Measurements from ENCODE around the gene ATP10A.

ATP10A gene

GRCh38 chr15:25866251-25866650, 3.1 kb upstream of the ATP10A start:
- peaks cover 0 to 12% (median 0%) of the 10 kb centered on the region in 5 experiments for H3K27me3 ChIP-seq (replicated peaks in 2 of 5; ENCODE audit: control insufficient read depth in 4 of 5, insufficient read depth in 5 of 5, low read length in 4 of 5)
- no peaks in the 10 kb centered on the region for H3K36me3 ChIP-seq (ENCODE audit: control insufficient read depth in 4 of 4, insufficient read depth in 4 of 4, low read length in 3 of 4)
- H3K4me1 ChIP-seq (ENCODE audit: control extremely low read depth in 1 of 4, control insufficient read depth in 4 of 4, insufficient read depth in 4 of 4, low read length in 3 of 4) = peaks cover 2 to 32% (median 24%) of the 10 kb centered on the region in 4 experiments
- WGBS (ENCODE audit: insufficient coverage) = 98% methylated on average over 8 of the region's 8 CpGs
- no peak for DNase-seq
- H3K9me3 ChIP-seq (ENCODE audit: control extremely low read depth in 1 of 5, control insufficient read depth in 4 of 5, insufficient read depth in 2 of 5, low read depth in 1 of 5, low read length in 4 of 5) = no peaks in the 10 kb centered on the region
- H3K4me3 ChIP-seq (ENCODE audit: control insufficient read depth in 1 of 7, extremely low read depth in 1 of 7, insufficient read depth in 4 of 7, low read depth in 2 of 7, low read length in 6 of 7) = no peak overlapping the region
- ChIA-PET CTCF (no interaction called here), POLR2A (no interaction called here)
- no peak overlapping the region for H3K27ac ChIP-seq (ENCODE audit: insufficient read depth in 1 of 2, low read depth in 1 of 2, low read length in 2 of 2, poor library complexity in 1 of 2, severe bottlenecking in 2 of 2)

GRCh38 chr15:25864966-25865365, 1.8 kb upstream of the ATP10A start:
- no peak overlapping the region for H3K27ac ChIP-seq (ENCODE audit: insufficient read depth in 1 of 2, low read depth in 1 of 2, low read length in 2 of 2, poor library complexity in 1 of 2, severe bottlenecking in 2 of 2)
- ChIA-PET POLR2A (no interaction called here), CTCF (no interaction called here)
- peaks cover 0 to 12% (median 0%) of the 10 kb centered on the region in 5 experiments for H3K27me3 ChIP-seq (replicated peaks in 2 of 5; ENCODE audit: control insufficient read depth in 4 of 5, insufficient read depth in 5 of 5, low read length in 4 of 5)
- 100% methylated on average over 3 of the region's 3 CpGs for WGBS (ENCODE audit: insufficient coverage)
- H3K4me3 ChIP-seq (ENCODE audit: control insufficient read depth in 1 of 7, extremely low read depth in 1 of 7, insufficient read depth in 4 of 7, low read depth in 2 of 7, low read length in 6 of 7) = no peak overlapping the region
- H3K36me3 ChIP-seq (ENCODE audit: control insufficient read depth in 4 of 4, insufficient read depth in 4 of 4, low read length in 3 of 4) = no peaks in the 10 kb centered on the region
- no peaks in the 10 kb centered on the region for H3K9me3 ChIP-seq (ENCODE audit: control extremely low read depth in 1 of 5, control insufficient read depth in 4 of 5, insufficient read depth in 2 of 5, low read depth in 1 of 5, low read length in 4 of 5)
- peaks cover 8 to 44% (median 36%) of the 10 kb centered on the region in 4 experiments for H3K4me1 ChIP-seq (ENCODE audit: control extremely low read depth in 1 of 4, control insufficient read depth in 4 of 4, insufficient read depth in 4 of 4, low read length in 3 of 4)
- no peak for DNase-seq

GRCh38 chr15:25863968-25864580, 947 bp upstream of the ATP10A start:
- peaks cover 0 to 12% (median 0%) of the 10 kb centered on the region in 5 experiments for H3K27me3 ChIP-seq (replicated peaks in 2 of 5; ENCODE audit: control insufficient read depth in 4 of 5, insufficient read depth in 5 of 5, low read length in 4 of 5)
- H3K9me3 ChIP-seq (ENCODE audit: control extremely low read depth in 1 of 5, control insufficient read depth in 4 of 5, insufficient read depth in 2 of 5, low read depth in 1 of 5, low read length in 4 of 5) = no peaks in the 10 kb centered on the region
- CTCF ChIA-PET = no interaction called here
- POLR2A ChIA-PET = no interaction called here
- no peak overlapping the region for H3K27ac ChIP-seq (ENCODE audit: insufficient read depth in 1 of 2, low read depth in 1 of 2, low read length in 2 of 2, poor library complexity in 1 of 2, severe bottlenecking in 2 of 2)
- peak overlapping the region in 5 of 7 experiments; percentile 74 to 84 (median 82) for H3K4me3 ChIP-seq (ENCODE audit: control insufficient read depth in 1 of 7, extremely low read depth in 1 of 7, insufficient read depth in 4 of 7, low read depth in 2 of 7, low read length in 6 of 7)
- 97% methylated on average over 14 of the region's 21 CpGs for WGBS (ENCODE audit: insufficient coverage)
- H3K36me3 ChIP-seq (ENCODE audit: control insufficient read depth in 4 of 4, insufficient read depth in 4 of 4, low read length in 3 of 4) = no peaks in the 10 kb centered on the region
- no peak for DNase-seq
- peaks cover 8 to 46% (median 42%) of the 10 kb centered on the region in 4 experiments for H3K4me1 ChIP-seq (ENCODE audit: control extremely low read depth in 1 of 4, control insufficient read depth in 4 of 4, insufficient read depth in 4 of 4, low read length in 3 of 4)

GRCh38 chr15:25862472-25863110, 536 bp downstream of the ATP10A start:
- Histone ChIP-seq H3K36me3 (ENCODE audit: control insufficient read depth in 4 of 4, insufficient read depth in 4 of 4, low read length in 3 of 4) (peaks cover 0 to 3% (median 0%) of the 10 kb centered on the region in 4 experiments), H3K27me3 (replicated peaks in 2 of 5; ENCODE audit: control insufficient read depth in 4 of 5, insufficient read depth in 5 of 5, low read length in 4 of 5) (peaks cover 0 to 12% (median 0%) of the 10 kb centered on the region in 5 experiments), H3K4me3 (ENCODE audit: control insufficient read depth in 1 of 7, extremely low read depth in 1 of 7, insufficient read depth in 4 of 7, low read depth in 2 of 7, low read length in 6 of 7) (peak overlapping the region; percentile 46 to 84 (median 78)), H3K27ac (ENCODE audit: insufficient read depth in 1 of 2, low read depth in 1 of 2, low read length in 2 of 2, poor library complexity in 1 of 2, severe bottlenecking in 2 of 2) (no peak overlapping the region), H3K4me1 (ENCODE audit: control extremely low read depth in 1 of 4, control insufficient read depth in 4 of 4, insufficient read depth in 4 of 4, low read length in 3 of 4) (peaks cover 8 to 56% (median 49%) of the 10 kb centered on the region in 4 experiments), H3K9me3 (ENCODE audit: control extremely low read depth in 1 of 5, control insufficient read depth in 4 of 5, insufficient read depth in 2 of 5, low read depth in 1 of 5, low read length in 4 of 5) (no peaks in the 10 kb centered on the region)
- WGBS (ENCODE audit: insufficient coverage) = under 1% methylated on average over 66 of the region's 69 CpGs
- ChIA-PET CTCF (no interaction called here), POLR2A (interaction anchor here (0.6 kb wide), 1 partner anchor 79 kb away, joined by 4 read pairs; no protein-coding TSS in a partner anchor)
- peak in 2 of 3 donors; percentile 42 to 52 for DNase-seq

GRCh38 chr15:25862071-25862471, 1.1 kb downstream of the ATP10A start:
- DNase-seq = peak in 2 of 3 donors; percentile 29 to 39
- Histone ChIP-seq H3K4me1 (ENCODE audit: control extremely low read depth in 1 of 4, control insufficient read depth in 4 of 4, insufficient read depth in 4 of 4, low read length in 3 of 4) (peaks cover 8 to 56% (median 49%) of the 10 kb centered on the region in 4 experiments), H3K9me3 (ENCODE audit: control extremely low read depth in 1 of 5, control insufficient read depth in 4 of 5, insufficient read depth in 2 of 5, low read depth in 1 of 5, low read length in 4 of 5) (no peaks in the 10 kb centered on the region), H3K27me3 (replicated peaks in 2 of 5; ENCODE audit: control insufficient read depth in 4 of 5, insufficient read depth in 5 of 5, low read length in 4 of 5) (peaks cover 0 to 12% (median 0%) of the 10 kb centered on the region in 5 experiments), H3K4me3 (ENCODE audit: control insufficient read depth in 1 of 7, extremely low read depth in 1 of 7, insufficient read depth in 4 of 7, low read depth in 2 of 7, low read length in 6 of 7) (peak overlapping the region; percentile 46 to 84 (median 78)), H3K27ac (ENCODE audit: insufficient read depth in 1 of 2, low read depth in 1 of 2, low read length in 2 of 2, poor library complexity in 1 of 2, severe bottlenecking in 2 of 2) (no peak overlapping the region), H3K36me3 (ENCODE audit: control insufficient read depth in 4 of 4, insufficient read depth in 4 of 4, low read length in 3 of 4) (peaks cover 0 to 5% (median 0%) of the 10 kb centered on the region in 4 experiments)
- ChIA-PET CTCF (interaction anchor here (1.1 kb wide), 1 partner anchor 78 kb away, joined by 4 read pairs; no protein-coding TSS in a partner anchor), POLR2A (interaction anchor here (0.6 kb wide), 1 partner anchor 79 kb away, joined by 4 read pairs; no protein-coding TSS in a partner anchor)
- 12% methylated on average over 19 of the region's 19 CpGs for WGBS (ENCODE audit: insufficient coverage)

- Histone ChIP-seq H3K4me1 (ENCODE audit: control extremely low read depth in 1 of 4, control insufficient read depth in 4 of 4, insufficient read depth in 4 of 4, low read length in 3 of 4) (peaks cover 8 to 56% (median 49%) of the 10 kb centered on the region in 4 experiments), H3K36me3 (ENCODE audit: control insufficient read depth in 4 of 4, insufficient read depth in 4 of 4, low read length in 3 of 4) (peaks cover 0 to 5% (median 0%) of the 10 kb centered on the region in 4 experiments), H3K27ac (ENCODE audit: insufficient read depth in 1 of 2, low read depth in 1 of 2, low read length in 2 of 2, poor library complexity in 1 of 2, severe bottlenecking in 2 of 2) (no peak overlapping the region), H3K9me3 (ENCODE audit: control extremely low read depth in 1 of 5, control insufficient read depth in 4 of 5, insufficient read depth in 2 of 5, low read depth in 1 of 5, low read length in 4 of 5) (no peaks in the 10 kb centered on the region), H3K4me3 (ENCODE audit: control insufficient read depth in 1 of 7, extremely low read depth in 1 of 7, insufficient read depth in 4 of 7, low read depth in 2 of 7, low read length in 6 of 7) (peak overlapping the region in 6 of 7 experiments; percentile 64 to 84 (median 80)), H3K27me3 (replicated peaks in 2 of 5; ENCODE audit: control insufficient read depth in 4 of 5, insufficient read depth in 5 of 5, low read length in 4 of 5) (peaks cover 0 to 12% (median 0%) of the 10 kb centered on the region in 5 experiments)
- ChIA-PET POLR2A (no interaction called here), CTCF (interaction anchor here (0.6 to 1.5 kb wide), 3 partner anchors 76 to 122 kb away, joined by 3 to 4 read pairs (median 3); no protein-coding TSS in a partner anchor)
- peak in 2 of 3 donors; percentile 75 to 78 for DNase-seq
- WGBS (ENCODE audit: insufficient coverage) = 72% methylated on average over 20 of the region's 20 CpGs
Measured at GRCh38 chr15:25860885-25861866, 2.0 kb downstream of the ATP10A start.
